Activated CD4-positive, alpha-beta T cell treated with anti-CD3 and anti-CD28 coated beads, Interleukin-2, amount 10 ng/mL, durations not matched to agents 7 days and 5 days (primary cell): Measurements from ENCODE around the gene MBL2. TPM values are rescaled to one million over a fixed set of nuclear protein-coding genes. Genes with fewer than 3 reads are reported as not detected.

ENCODE experiments used
- CTCF ChIA-PET: fragments of 350-600 bp; sonication (Branson Sonifier 250); formaldehyde crosslinking; loops from one replicate; lab custom pipeline; 2021; ENCODE audit warnings: antibody characterized with exemption; lab: Charles Lee
- POLR2A ChIA-PET: fragments of 350-600 bp; sonication (Branson Sonifier 250); formaldehyde crosslinking; loops from one replicate; lab custom pipeline; 2021; ENCODE audit warnings: antibody characterized with exemption; lab: Charles Lee
- DNase-seq: peaks from one replicate; pipeline ENCODE4 v3.0.0-alpha.2; 2020
- H3K27ac Mint-ChIP-seq: one replicate; pipeline ENCODE4 v1.8.0; 2021; ENCODE audit warnings: mild to moderate bottlenecking, moderate library complexity, mixed read lengths
- H3K27me3 Mint-ChIP-seq: one replicate; pipeline ENCODE4 v1.8.0; 2021; ENCODE audit warnings: mixed read lengths
- H3K36me3 Mint-ChIP-seq: one replicate; pipeline ENCODE4 v1.8.0; 2021; ENCODE audit warnings: low read depth, mixed read lengths
- H3K4me1 Mint-ChIP-seq: one replicate; pipeline ENCODE4 v1.8.0; 2021; ENCODE audit warnings: mixed read lengths
- H3K4me3 Mint-ChIP-seq: one replicate; pipeline ENCODE4 v1.8.0; 2021; ENCODE audit warnings: mild to moderate bottlenecking, moderate library complexity, mixed read lengths
- H3K9me3 Mint-ChIP-seq: one replicate; pipeline ENCODE4 v1.8.0; 2021; ENCODE audit warnings: mixed read lengths
- total RNA-seq, 2 experiments: library from RNA; stranded (reverse); gene quantifications; one replicate each; pipeline ENCODE4 v1.2.3, GENCODE V29; 2021

Gene MBL2
- total RNA-seq, 2 experiments from 2014 or later, result not detected

- H3K4me3 Mint-ChIP-seq, result no peak overlapping the region
- H3K4me1 Mint-ChIP-seq, result no peaks in the 10 kb centered on the region
- no peaks in the 10 kb centered on the region for H3K9me3 Mint-ChIP-seq
- H3K27me3 Mint-ChIP-seq, result no peaks in the 10 kb centered on the region
- CTCF ChIA-PET, result no interaction called here
- POLR2A ChIA-PET, result no interaction called here
- H3K27ac Mint-ChIP-seq, result no peak overlapping the region
- DNase-seq, result no peak
- H3K36me3 Mint-ChIP-seq, result no peaks in the 10 kb centered on the region
Measured at GRCh38 chr10:52768001-52768532, 4.5 kb downstream of the MBL2 start.

- H3K4me1 Mint-ChIP-seq, result no peaks in the 10 kb centered on the region
- no peak overlapping the region for H3K27ac Mint-ChIP-seq
- H3K36me3 Mint-ChIP-seq, result no peaks in the 10 kb centered on the region
- DNase-seq, result no peak
- H3K9me3 Mint-ChIP-seq, result no peaks in the 10 kb centered on the region
- no peak overlapping the region for H3K4me3 Mint-ChIP-seq
- CTCF ChIA-PET, result no interaction called here
- POLR2A ChIA-PET, result no interaction called here
- no peaks in the 10 kb centered on the region for H3K27me3 Mint-ChIP-seq
Measured at GRCh38 chr10:52762088-52762487, 10.5 kb downstream of the MBL2 start.

GRCh38 chr10:52759154-52759553 is 13.4 kb downstream of the MBL2 start:
- Mint-ChIP-seq H3K27me3 (no peaks in the 10 kb centered on the region), H3K27ac (no peak overlapping the region), H3K4me3 (no peak overlapping the region), H3K4me1 (no peaks in the 10 kb centered on the region), H3K9me3 (no peaks in the 10 kb centered on the region), H3K36me3 (no peaks in the 10 kb centered on the region)
- no peak for DNase-seq
- ChIA-PET CTCF (no interaction called here), POLR2A (no interaction called here)

GRCh38 chr10:52758406-52758805 is 14.2 kb downstream of the MBL2 start:
- no peak overlapping the region for H3K27ac Mint-ChIP-seq
- H3K4me3 Mint-ChIP-seq, result no peak overlapping the region
- ChIA-PET CTCF (no interaction called here), POLR2A (no interaction called here)
- no peaks in the 10 kb centered on the region for H3K36me3 Mint-ChIP-seq
- no peak for DNase-seq
- no peaks in the 10 kb centered on the region for H3K27me3 Mint-ChIP-seq
- H3K4me1 Mint-ChIP-seq, result no peaks in the 10 kb centered on the region
- no peaks in the 10 kb centered on the region for H3K9me3 Mint-ChIP-seq

- Mint-ChIP-seq H3K36me3 (no peaks in the 10 kb centered on the region), H3K27ac (no peak overlapping the region), H3K9me3 (no peaks in the 10 kb centered on the region), H3K4me1 (no peaks in the 10 kb centered on the region), H3K4me3 (no peak overlapping the region), H3K27me3 (no peaks in the 10 kb centered on the region)
- ChIA-PET POLR2A (no interaction called here), CTCF (no interaction called here)
- DNase-seq, result no peak
Measured at GRCh38 chr10:52757773-52758172, 14.8 kb downstream of the MBL2 start.

- ChIA-PET CTCF (no interaction called here), POLR2A (no interaction called here)
- no peaks in the 10 kb centered on the region for H3K4me1 Mint-ChIP-seq
- no peaks in the 10 kb centered on the region for H3K9me3 Mint-ChIP-seq
- no peaks in the 10 kb centered on the region for H3K27me3 Mint-ChIP-seq
- H3K36me3 Mint-ChIP-seq, result no peaks in the 10 kb centered on the region
- H3K27ac Mint-ChIP-seq, result no peak overlapping the region
- DNase-seq, result no peak
- H3K4me3 Mint-ChIP-seq, result no peak overlapping the region
Measured at GRCh38 chr10:52756966-52757365, 15.6 kb downstream of the MBL2 start.

GRCh38 chr10:52756295-52756694 is 16.3 kb downstream of the MBL2 start:
- no peak overlapping the region for H3K27ac Mint-ChIP-seq
- no peaks in the 10 kb centered on the region for H3K36me3 Mint-ChIP-seq
- H3K4me1 Mint-ChIP-seq, result no peaks in the 10 kb centered on the region
- no peaks in the 10 kb centered on the region for H3K27me3 Mint-ChIP-seq
- H3K4me3 Mint-ChIP-seq, result no peak overlapping the region
- H3K9me3 Mint-ChIP-seq, result no peaks in the 10 kb centered on the region
- DNase-seq, result no peak
- ChIA-PET CTCF (no interaction called here), POLR2A (no interaction called here)

GRCh38 chr10:52755297-52756062 is 17.1 kb downstream of the MBL2 start:
- Mint-ChIP-seq H3K27me3 (no peaks in the 10 kb centered on the region), H3K9me3 (no peaks in the 10 kb centered on the region), H3K27ac (no peak overlapping the region), H3K36me3 (no peaks in the 10 kb centered on the region), H3K4me1 (no peaks in the 10 kb centered on the region), H3K4me3 (no peak overlapping the region)
- no peak for DNase-seq
- ChIA-PET POLR2A (no interaction called here), CTCF (no interaction called here)

- DNase-seq, result no peak
- Mint-ChIP-seq H3K27me3 (no peaks in the 10 kb centered on the region), H3K9me3 (no peaks in the 10 kb centered on the region), H3K4me1 (no peaks in the 10 kb centered on the region), H3K36me3 (no peaks in the 10 kb centered on the region), H3K27ac (no peak overlapping the region), H3K4me3 (no peak overlapping the region)
- ChIA-PET POLR2A (no interaction called here), CTCF (no interaction called here)
Measured at GRCh38 chr10:52752801-52753445, 19.7 kb downstream of the MBL2 start.

GRCh38 chr10:52752261-52752660 is 20.3 kb downstream of the MBL2 start:
- CTCF ChIA-PET, result no interaction called here
- Mint-ChIP-seq H3K36me3 (no peaks in the 10 kb centered on the region), H3K4me3 (no peak overlapping the region), H3K9me3 (no peaks in the 10 kb centered on the region), H3K27me3 (no peaks in the 10 kb centered on the region), H3K27ac (no peak overlapping the region), H3K4me1 (no peaks in the 10 kb centered on the region)
- POLR2A ChIA-PET, result no interaction called here
- DNase-seq, result no peak

- CTCF ChIA-PET, result no interaction called here
Measured at GRCh38 chr10:52751337-52751736, 21.2 kb downstream of the MBL2 start.

GRCh38 chr10:52750629-52751028 is 22.0 kb downstream of the MBL2 start:
- Mint-ChIP-seq H3K4me3 (no peak overlapping the region), H3K27me3 (no peaks in the 10 kb centered on the region), H3K36me3 (no peaks in the 10 kb centered on the region), H3K27ac (no peak overlapping the region), H3K9me3 (no peaks in the 10 kb centered on the region), H3K4me1 (no peaks in the 10 kb centered on the region)
- POLR2A ChIA-PET, result no interaction called here
- DNase-seq, result no peak
- CTCF ChIA-PET, result no interaction called here

More at GRCh38 chr10:52751337-52751736, 21.2 kb downstream of the MBL2 start:
- Mint-ChIP-seq H3K9me3 (no peaks in the 10 kb centered on the region), H3K27ac (no peak overlapping the region), H3K36me3 (no peaks in the 10 kb centered on the region), H3K4me3 (no peak overlapping the region), H3K27me3 (no peaks in the 10 kb centered on the region), H3K4me1 (no peaks in the 10 kb centered on the region)
- POLR2A ChIA-PET, result no interaction called here
- DNase-seq, result no peak

- DNase-seq, result no peak
Measured at GRCh38 chr10:52747694-52748093, 24.9 kb downstream of the MBL2 start.

More at GRCh38 chr10:52747694-52748093, 24.9 kb downstream of the MBL2 start:
- H3K4me1 Mint-ChIP-seq, result no peaks in the 10 kb centered on the region
- no peaks in the 10 kb centered on the region for H3K9me3 Mint-ChIP-seq
- no peak overlapping the region for H3K4me3 Mint-ChIP-seq
- H3K36me3 Mint-ChIP-seq, result no peaks in the 10 kb centered on the region
- no peak overlapping the region for H3K27ac Mint-ChIP-seq
- no peaks in the 10 kb centered on the region for H3K27me3 Mint-ChIP-seq
- ChIA-PET CTCF (no interaction called here), POLR2A (no interaction called here)
